Activated CD8-positive, alpha-beta memory T cell treated with anti-CD3 and anti-CD28 coated beads for 36 hours (primary cell): ENCODE measurements around the gene IQCE. TPM values are rescaled to one million over a fixed set of nuclear protein-coding genes. Genes with fewer than 3 reads are reported as not detected.
"Not testable (repeated sequence)": the region's sequence is repeated elsewhere in the genome, so short reads cannot be mapped to it uniquely, and the experiment has no call there.

Experiments used
- CTCF ChIA-PET: fragments of 350-600 bp; sonication (Branson Sonifier 250); formaldehyde crosslinking; loops from one replicate; lab custom pipeline; 2021; ENCODE audit warnings: antibody characterized with exemption; lab: Charles Lee
- POLR2A ChIA-PET: fragments of 350-600 bp; sonication (Branson Sonifier 250); formaldehyde crosslinking; loops from one replicate; lab custom pipeline; 2021; ENCODE audit warnings: antibody characterized with exemption; lab: Charles Lee
- total RNA-seq, 2 experiments: library from RNA; stranded (reverse); gene quantifications; one replicate each; pipeline ENCODE4 v1.2.3, GENCODE V29; 2021

Gene IQCE
- total RNA-seq, 2 experiments from 2014 or later = 10.3 to 11.2 TPM

DNA sequence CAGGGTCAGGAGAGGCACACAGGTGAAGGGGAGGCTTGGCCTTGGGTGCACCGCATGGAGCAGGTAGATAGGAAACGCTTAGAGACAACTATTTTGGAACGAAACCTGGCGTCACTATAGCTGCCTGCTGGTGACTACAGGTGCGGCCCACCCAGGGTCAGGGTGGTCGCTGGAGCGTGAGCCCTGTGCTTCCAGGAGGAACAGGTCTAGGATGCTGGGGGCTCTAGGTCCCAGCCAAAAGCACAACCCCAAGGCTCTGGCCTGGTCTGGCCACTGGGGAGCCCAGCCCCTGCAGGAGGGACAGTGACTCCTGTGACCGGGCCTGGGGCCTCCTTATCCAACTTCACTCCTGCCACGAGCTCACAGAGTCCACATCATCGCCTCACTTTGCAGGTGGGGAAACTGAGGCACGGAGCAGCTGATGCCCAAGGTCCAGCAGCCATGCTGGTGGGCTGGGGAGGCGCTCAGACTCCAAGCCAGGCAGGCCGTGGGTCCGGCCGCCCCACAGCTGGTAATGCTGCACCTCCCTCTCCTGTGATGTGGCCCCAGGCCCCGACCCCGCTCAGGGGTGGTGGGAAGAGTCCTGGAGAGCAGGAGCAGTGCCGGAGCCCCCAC, 30.2 kb upstream of the IQCE start:
- CTCF ChIA-PET = no interaction called here
- POLR2A ChIA-PET = interaction anchor here (1.0 to 2.2 kb wide), 3 partner anchors 12 to 19 kb away, joined by 3 to 9 read pairs (median 3); no protein-coding TSS in a partner anchor

DNA sequence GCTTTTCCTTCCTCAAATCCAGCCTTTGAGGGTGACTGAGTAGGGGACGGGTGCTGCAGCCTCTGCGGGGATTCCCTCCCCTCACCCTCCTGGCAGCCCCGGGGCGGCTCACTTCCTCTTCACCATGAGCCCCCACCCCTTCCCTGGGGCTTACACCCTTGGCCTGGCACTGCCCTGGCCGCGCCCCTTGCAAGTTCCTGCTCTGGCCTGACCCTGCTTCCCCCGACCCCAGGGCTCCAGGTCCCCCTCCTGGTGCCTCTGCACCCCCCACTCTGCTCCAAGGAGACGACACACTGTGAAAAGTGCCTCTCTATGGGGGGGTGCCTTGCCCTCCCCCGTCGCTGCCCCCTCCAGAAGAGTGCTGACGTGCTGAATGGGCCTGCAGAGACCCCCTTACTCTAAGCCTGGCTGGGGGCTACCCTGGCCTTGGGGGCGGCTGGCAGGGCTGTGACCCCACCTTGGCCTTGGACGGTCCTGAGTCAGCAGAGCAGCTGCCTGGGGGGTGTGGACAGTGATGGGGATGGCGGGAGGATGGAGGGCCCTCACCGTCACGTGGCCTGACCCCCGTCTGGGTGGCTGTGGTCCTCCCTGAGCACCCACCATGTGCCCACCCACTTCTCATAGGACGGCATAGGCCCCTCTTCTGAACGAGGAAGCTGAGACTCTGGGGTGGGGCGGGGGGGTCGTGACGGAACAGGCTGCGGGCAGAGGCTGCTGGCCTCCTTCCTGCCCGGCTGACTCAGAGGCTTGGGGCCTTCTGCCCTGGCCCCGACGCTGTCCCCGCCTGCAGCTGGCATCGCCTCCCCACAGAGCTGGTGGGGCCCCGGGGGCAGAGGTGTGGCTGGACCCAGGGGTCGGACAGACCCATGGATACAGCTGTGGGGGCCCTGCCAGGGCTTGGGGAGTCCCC, 29.4 kb upstream of the IQCE start:
- POLR2A ChIA-PET = interaction anchor here (0.8 to 2.2 kb wide), 5 partner anchors 8 to 229 kb away, joined by 3 to 18 read pairs (median 5); no protein-coding TSS in a partner anchor
- CTCF ChIA-PET = no interaction called here

DNA sequence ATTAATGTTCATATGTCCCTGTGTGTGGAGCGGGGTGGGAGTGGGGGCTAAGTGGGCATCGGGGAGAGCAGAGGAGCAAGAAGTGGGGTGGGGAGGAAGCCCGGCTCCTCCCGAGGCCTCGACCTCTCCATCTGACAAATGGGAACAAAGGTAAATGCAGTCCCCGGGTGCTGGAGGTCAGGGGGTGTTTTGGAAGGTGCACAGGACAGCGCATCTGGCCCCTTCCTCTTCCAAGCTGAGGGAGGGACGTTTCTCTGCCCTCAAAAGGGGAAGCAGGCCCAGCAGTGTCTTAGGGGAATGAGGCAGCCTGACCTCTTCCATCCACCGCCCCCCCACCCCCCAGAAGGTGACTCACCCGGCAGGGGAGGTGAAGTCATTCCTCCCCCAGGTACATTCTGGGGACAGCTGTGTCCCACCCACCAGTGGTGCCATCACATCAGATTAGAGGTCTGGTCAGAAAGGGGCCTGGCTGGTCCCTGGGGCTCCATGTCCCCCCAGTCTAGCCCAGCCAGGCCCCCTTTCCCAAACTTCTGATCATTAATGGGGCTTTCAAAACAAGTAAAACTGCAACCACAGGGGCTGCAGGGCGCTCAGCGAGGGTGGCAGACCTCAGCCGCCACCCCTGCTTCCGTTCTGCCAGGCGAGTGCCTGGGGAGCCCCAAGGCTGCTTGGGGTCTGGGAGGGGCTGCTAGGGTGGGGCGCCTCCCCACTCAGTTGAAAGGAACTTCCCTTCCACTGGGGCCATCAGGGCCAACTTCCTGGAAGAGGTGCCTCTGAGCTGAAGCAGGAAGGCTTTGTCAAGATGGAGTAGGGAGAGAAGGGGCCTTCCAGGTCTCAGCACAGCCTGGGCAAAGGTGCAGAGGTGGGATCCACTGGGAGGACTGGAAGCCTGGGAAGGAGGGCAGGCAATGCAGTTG, 28.4 kb upstream of the IQCE start:
- POLR2A ChIA-PET = interaction anchor here (0.6 to 2.2 kb wide), 4 partner anchors 9 to 228 kb away, joined by 5 to 18 read pairs (median 8); no protein-coding TSS in a partner anchor
- CTCF ChIA-PET = no interaction called here

DNA sequence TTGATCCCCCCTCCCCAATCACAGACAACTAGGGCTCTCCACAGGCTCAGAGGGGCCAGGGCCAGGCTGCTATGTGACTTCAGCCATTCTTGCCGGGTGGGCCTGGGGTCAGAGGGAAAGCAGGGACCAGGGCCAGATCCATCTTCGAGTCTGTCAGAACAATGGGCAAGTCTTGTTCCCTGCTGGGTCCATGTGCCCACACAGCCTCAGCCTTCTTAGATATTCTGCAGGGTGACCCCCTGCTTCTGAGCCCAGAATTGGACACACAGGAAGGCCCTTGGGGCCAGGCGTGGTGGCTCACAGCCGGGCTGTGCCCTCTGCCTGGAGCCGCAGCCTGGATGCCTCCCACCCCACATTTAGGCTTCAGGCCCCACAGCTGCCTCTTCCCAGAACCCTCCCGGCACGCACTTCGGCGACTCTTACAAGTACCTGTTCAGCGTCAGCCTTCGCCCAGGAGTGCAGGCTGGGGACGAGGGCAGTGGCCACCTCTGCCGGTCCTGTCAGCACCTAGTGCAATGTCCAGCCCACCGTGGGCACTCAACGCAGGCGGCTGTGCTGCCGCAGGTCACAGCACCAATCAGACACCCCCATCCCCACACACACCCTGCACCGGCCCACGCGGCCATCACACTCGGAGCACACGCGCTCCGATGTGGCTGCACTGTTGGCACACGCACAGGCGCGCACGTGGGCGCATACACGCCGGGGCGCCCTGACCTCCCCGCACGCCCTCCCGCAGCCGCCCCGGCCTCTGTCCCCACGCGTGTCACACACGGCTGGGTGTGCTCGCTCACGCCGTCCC, 27.6 kb upstream of the IQCE start:
- POLR2A ChIA-PET = interaction anchor here (2.2 kb wide), 1 partner anchor 10 kb away, joined by 18 read pairs; no protein-coding TSS in a partner anchor
- CTCF ChIA-PET = not testable (repeated sequence)

DNA sequence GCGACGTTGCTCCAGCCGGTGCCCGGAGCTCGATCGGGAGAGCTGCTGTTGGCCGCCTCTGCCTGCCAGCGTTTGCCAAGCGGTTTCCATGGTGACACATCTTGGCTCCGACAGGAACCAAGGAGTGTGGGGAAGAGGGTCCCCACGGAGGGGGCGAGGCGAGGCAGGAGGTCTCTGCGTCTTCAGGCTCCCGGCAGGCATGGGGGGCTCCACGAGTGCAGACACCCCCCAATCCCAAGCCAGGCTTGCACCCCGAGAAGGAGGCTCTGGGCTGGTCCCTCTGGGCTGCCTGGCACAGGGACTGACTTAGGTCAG, 27.0 kb upstream of the IQCE start:
- CTCF ChIA-PET, POLR2A ChIA-PET: not testable (repeated sequence)

DNA sequence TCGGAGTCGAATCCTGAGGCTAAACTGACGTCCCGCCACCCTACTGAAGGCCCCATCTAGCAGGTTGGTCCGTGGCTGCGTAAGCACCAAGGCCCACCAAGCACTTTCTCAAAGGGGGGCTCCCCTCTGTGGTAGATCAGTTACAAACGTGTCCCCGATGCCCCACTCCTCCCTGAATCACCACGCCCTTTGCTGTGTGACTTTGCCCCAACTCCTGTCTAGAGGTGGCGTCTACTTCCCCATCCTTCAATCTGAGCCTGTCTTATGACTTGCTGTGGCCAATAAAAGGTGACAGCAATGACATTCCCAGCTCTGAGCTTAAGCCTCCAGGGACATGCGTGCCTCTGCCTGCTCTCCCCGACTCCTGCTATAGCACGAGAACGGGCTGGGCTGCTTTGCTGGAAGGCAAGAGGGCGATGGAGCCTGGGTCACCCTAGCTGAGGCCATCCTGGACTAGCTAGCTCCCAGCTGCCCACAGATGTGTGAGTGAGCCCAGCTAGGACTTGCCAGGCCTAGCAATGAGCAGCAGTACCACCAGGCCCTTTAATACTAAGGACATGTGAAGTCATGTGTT, 26.5 kb upstream of the IQCE start:
- CTCF ChIA-PET, POLR2A ChIA-PET: not testable (repeated sequence)

DNA sequence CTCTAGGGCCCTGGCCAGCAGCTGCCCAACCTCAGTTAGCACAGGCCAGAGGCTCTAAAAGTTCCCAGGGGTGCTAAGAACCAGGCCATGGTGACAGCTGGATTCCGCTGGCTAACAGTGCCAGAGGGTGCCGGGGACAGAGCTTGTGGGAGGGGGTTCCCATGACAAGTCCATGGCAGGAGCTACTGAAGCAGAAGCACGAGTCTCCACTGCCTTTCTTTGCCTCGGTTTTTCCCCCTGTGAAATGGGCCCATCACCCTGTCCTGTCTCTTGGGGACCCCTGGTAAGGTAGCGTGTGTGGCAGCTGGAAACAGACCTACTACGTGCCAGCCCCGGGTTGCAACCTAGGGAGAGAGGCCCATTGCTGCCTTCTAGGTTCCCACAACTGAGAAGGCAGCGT, 26.0 kb upstream of the IQCE start:
- CTCF ChIA-PET = interaction anchor here (0.7 kb wide), 2 partner anchors 205 to 666 kb away, joined by 3 to 4 read pairs; no protein-coding TSS in a partner anchor
- POLR2A ChIA-PET = not testable (repeated sequence)

DNA sequence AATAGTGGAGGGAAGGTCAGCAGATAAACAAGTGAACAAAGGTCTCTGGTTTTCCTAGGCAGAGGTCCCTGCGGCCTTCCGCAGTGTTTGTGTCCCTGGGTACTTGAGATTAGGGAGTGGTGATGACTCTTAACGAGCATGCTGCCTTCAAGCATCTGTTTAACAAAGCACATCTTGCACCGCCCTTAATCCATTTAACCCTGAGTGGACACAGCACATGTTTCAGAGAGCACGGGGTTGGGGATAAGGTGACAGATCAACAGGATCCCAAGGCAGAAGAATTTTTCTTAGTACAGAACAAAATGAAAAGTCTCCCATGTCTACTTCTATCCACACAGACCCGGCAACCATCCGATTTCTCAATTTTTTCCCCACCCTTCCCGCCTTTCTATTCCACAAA, 25.2 kb upstream of the IQCE start:
- POLR2A ChIA-PET = not testable (repeated sequence)
- CTCF ChIA-PET = interaction anchor here (0.7 kb wide), 1 partner anchor 666 kb away, joined by 4 read pairs; no protein-coding TSS in a partner anchor

DNA sequence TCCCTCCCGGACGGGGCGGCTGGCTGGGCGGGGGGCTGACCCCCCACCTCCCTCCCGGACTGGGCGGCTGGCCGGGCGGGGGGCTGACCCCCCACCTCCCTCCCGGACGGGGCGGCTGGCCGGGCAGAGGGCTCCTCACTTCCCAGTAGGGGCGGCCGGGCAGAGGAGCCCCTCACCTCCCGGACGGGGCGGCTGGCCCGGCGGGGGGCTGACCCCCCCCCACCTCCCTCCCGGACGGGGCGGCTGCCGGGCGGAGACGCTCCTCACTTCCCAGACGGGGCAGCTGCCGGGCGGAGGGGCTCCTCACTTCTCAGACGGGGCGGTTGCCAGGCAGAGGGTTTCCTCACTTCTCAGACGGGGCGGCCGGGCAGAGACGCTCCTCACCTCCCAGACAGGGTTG, 24.6 kb upstream of the IQCE start:
- POLR2A ChIA-PET, CTCF ChIA-PET: not testable (repeated sequence)

DNA sequence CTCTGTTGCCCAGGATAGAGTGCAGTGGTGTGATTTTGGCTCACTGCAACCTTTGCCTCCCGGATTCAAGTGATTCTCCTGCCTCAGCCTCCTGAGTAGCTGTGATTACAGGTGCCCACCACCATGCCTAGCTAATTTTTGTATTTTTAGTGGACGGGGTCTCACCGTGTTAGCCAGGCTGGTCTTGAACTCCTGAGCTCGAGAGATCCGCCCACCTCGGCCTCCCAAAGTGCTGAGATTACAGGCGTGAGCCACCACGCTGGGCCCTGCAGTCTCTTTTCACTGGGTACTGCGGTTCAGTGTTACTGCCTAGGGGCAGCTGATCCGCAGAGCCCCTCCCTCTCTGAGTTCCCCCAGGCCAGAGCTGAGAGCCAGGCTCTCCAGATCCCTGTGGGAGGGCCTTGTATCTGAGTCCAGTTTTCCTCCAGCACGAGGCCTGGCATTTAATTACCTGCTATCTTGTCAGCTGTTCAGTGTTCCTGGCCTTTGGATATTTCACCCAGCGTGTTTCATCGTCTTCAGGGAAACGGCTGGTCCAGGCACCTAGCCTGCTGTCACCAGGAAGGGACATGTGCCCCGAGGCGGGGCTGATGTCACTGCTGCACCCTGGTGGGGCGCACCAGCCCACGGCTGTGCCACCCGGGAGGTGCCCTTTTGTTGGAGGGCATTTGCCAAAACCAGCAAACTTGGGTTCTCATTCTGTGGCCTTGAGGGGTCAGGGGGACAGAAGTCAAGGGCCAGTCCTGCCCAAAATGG, 22.7 kb upstream of the IQCE start:
- CTCF ChIA-PET, POLR2A ChIA-PET: not testable (repeated sequence)

DNA sequence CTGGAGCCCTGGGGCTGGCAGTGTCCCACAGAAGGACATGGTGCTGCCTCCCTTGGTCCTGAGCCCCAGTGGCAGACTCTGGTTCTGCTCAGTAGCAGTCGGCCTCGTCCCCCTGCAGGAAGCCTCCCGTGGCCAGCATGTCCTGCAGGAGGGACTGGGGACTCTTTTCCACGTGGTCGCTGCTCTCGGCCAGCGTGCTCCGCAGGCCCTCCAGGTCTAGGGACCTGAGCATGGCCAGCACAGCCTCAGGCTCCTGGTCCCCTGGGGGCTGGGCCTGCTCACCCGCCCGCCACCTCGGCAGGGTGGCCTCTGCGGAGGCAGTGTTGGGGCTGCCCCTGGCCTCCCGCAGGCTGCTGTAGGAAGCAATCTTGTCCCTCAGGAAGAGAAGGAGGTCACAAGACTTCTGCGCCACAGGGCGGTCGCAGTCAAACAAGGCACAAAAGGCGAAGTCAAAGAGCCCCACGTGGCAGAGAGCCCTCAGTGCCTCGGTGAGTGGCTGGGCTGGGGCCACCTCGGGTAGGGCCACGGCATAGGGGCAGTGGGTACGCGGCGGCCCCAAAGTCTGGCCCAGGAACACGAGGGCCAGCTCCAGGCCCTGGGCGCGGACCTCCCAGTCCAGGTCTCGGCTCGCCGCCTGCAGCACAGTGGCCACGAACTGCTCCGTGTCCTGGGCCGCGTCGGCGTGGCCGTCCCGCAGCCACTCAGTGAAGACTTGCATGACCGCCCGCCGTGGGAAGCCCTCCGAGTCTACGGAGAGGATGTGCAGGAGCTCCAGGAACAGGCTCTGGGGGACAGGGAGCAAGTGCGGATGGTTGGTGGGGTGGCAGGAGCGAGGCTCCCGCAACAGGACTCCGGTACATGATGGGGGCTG, 20.6 kb upstream of the IQCE start:
- CTCF ChIA-PET = no interaction called here
- POLR2A ChIA-PET = no interaction called here

DNA sequence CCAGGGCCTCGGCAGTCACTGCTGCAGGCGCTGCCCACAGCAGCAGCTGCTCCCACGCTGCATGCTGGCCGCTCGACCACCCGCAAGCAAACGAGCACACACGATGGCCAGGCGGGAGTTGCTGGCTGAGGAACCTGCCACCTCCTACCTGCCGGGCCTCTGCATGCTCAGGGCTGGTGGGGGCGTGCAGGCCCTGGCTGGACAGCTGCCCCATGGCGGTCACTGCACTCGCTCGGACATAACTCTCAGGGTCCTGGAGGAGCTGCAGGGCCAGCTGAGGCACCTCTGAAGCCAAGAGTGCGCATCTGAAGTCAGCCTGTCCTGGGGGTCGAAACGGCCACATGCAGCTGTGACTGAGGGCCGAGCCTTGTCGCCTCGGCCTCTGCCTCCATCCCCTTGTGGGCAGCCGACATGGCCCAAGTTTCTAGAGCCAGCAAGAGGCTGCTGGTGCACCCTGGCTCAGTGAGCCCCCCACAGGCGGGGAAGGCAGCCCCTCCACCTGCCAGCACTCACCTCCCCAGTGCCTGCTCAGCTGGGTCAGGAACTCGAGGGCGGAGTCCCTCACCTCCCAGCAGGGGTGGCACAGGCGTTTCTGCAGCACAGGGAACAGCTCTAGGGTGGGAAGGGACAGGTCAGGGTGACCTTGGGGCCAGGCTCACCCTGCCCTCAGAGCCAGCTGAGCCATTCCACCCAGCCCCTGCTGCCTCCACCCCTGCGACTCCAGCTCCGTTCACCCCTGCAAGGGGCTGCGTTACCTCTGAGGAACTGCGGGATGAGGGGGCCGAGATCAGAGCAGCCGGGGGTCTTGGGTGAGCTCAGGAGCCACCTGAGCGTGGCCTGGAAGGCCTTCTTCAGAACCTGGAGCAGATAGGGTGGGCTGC, 19.5 kb upstream of the IQCE start:
- CTCF ChIA-PET = interaction anchor here (0.6 to 1.2 kb wide), 2 partner anchors 70 to 188 kb away, joined by 3 to 4 read pairs; no protein-coding TSS in a partner anchor
- POLR2A ChIA-PET = no interaction called here

DNA sequence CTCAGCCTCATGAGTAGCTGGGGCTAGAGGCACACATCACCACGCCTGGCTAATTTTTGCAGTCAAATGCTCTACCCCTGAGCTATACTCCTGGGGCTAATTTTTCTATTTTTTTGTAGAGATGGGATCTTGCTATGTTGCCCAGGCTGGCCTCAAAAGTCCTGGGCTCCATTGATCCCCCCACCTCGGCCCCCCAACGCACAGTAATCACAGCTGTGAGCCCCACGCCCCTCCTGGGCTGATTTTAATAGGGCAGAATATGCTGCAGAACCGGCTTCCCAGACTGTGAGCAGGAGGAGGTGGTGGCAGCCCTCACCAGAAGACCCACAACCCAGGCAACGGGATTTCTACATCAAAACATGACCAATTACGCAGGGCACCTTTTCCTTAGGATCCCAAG, 18.6 kb upstream of the IQCE start:
- ChIA-PET POLR2A (interaction anchor here (0.6 kb wide), 1 partner anchor 159 kb away, joined by 7 read pairs; no protein-coding TSS in a partner anchor), CTCF (interaction anchor here (0.7 to 1.2 kb wide), 2 partner anchors 71 to 179 kb away, joined by 3 read pairs; no protein-coding TSS in a partner anchor)

DNA sequence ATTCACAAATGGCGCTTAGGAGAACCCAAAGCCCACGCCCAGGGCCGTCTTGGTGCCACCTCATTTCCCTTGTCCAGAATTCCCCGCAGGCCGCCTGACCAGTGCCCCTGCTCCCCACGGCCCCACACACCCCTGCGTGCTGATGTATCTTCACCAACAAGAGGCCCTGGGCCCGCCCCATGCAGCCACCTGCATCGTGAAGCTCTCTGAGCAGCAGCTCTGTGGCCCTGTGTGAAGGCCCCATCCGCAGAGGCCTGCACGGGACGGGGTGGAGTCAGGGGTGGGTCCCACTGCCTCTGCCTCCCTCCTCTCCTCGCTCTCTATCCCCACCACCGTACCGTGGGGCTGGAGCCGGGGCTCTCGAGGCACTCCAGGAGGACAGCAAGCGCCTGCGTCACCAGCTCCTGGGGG, 18.1 kb upstream of the IQCE start:
- ChIA-PET CTCF (interaction anchor here (0.7 kb wide), 1 partner anchor 178 kb away, joined by 3 read pairs; no protein-coding TSS in a partner anchor), POLR2A (interaction anchor here (0.6 kb wide), 1 partner anchor 158 kb away, joined by 7 read pairs; no protein-coding TSS in a partner anchor)

DNA sequence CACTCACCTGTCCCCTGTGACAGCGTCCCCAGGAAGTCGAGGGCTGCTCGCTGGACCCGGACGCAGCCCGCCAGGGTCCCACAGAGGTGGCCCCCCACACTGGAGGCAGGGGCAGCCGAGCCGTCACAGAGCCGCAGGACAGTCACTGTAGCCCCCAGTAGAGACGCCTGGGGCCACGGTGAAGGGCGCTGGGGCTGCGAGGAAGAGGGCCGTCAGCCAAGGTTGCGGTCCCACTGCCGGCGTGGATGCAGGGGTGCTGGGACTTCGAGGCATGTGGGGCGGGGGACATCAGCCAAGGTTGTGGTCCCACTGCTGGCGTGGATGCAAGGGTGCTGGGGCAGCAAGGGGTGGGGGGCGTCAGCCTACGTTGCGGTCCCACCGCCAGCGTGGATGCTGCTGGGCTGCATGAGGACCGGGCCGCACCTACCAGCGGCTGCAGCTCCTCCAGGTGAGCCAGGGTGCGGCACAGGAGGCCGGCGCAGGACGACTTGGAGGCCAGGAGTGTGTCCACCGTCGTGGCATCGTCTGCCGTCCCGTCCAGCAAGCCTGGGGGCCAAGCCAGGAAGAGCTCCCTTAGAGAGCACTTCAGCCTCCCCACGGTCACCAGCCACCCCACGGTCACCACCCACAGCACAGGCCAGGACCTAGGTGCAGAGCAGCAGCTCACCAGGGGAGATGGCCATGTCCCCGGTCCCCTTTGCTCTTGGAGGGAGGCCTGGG, 17.3 kb upstream of the IQCE start:
- ChIA-PET POLR2A (no interaction called here), CTCF (no interaction called here)
